Heart right ventricle (tissue), 16 donors: ENCODE measurements around the gene DCTN5. TPM values are rescaled to one million over a fixed set of nuclear protein-coding genes. Genes with fewer than 3 reads are reported as not detected.

Source experiments
- ATAC-seq, 8 donors: fragments of 200-7000 bp; cut with Tn5 transposase; one replicate each; pipeline ENCODE4 v1.9.1; 2020; ENCODE audit warnings: mild to moderate bottlenecking in 8 of 8, moderate library complexity in 8 of 8, moderate number of reproducible peaks in 1 of 8
- DNase-seq, 2 donors: peaks; one replicate each; pipeline ENCODE4 v3.0.0-alpha.2; 2020
- H3K27ac ChIP-seq, 10 donors: fragments of 200-600 bp; sonication (generic) in 2 of 10; one replicate each; pipeline versions ENCODE4 v1.5.0 to v1.8.0; 2020 to 2022; ENCODE audit warnings: mild to moderate bottlenecking in 3 of 10
- H3K27me3 ChIP-seq, 7 donors: fragments of 200-600 bp; one replicate each; pipeline ENCODE4 v1.8.0; 2021 to 2022; ENCODE audit warnings: mild to moderate bottlenecking in 2 of 7
- H3K36me3 ChIP-seq, 9 donors: fragments of 200-600 bp; sonication (generic) in 1 of 9; one replicate each; pipeline versions ENCODE4 v1.5.0 to v1.8.0; 2020 to 2022; ENCODE audit warnings: mild to moderate bottlenecking in 2 of 9
- H3K4me1 ChIP-seq, 9 donors: fragments of 200-600 bp; sonication (generic) in 1 of 9; one replicate each; pipeline versions ENCODE4 v1.5.0 to v1.8.0; 2020 to 2022; ENCODE audit warnings: mild to moderate bottlenecking in 4 of 9
- H3K4me3 ChIP-seq, 10 donors: fragments of 200-600 bp; sonication (generic) in 2 of 10; one replicate each; pipeline versions ENCODE4 v1.5.0 to v1.8.0; 2020 to 2022; ENCODE audit warnings: mild to moderate bottlenecking in 7 of 10, moderate library complexity in 2 of 10
- H3K9me3 ChIP-seq, 11 donors: fragments of 200-600 bp in 10 of 11; sonication (generic) in 2 of 11; one replicate each; pipeline versions ENCODE4 v1.5.0 to v1.8.0; 2013 to 2022; ENCODE audit warnings: mild to moderate bottlenecking in 2 of 11, control low read depth in 1 of 11, moderate library complexity in 1 of 11
- WGBS, 2 donors: extraction: QIAGEN DNeasy Blood & Tissue Kit; methylation state at CpG; one replicate each; pipeline ENCODE4 v1.1.7; 2013; ENCODE audit warnings: inconsistent platforms in 1 of 2; 5-methylcytosine and 5-hydroxymethylcytosine counted together
- intact Hi-C, 10 donors: fragments of 100-400 bp; cut with DNase I; formaldehyde crosslinking; loops; one replicate each; pipeline versions ENCODE4 v1.11.1 to v1.14.2; 2022
- polyA plus RNA-seq, 2 donors: library from polyadenylated mRNA; stranded (reverse); fragments of 200-250 nt; gene quantifications; one replicate each; pipeline ENCODE4 v1.2.3, GENCODE V29; 2013
- total RNA-seq, 10 donors: library from RNA; stranded (reverse); fragmentation: NEBNext Ultra II Directional in 3 of 10; extraction: Animal tissue kit (Norgen Biotek cat#: 25700) in 3 of 10; gene quantifications; one replicate each; pipeline versions ENCODE4 v1.2.1 to v1.2.4, GENCODE V29; 2021 to 2023
- TF ChIP-seq, protein P1 (sequence below), 9 donors: fragments of 200-600 bp; sonication (generic) in 2 of 9; IDR thresholded peaks; one replicate each; pipeline versions ENCODE4 v1.5.0 to v1.8.0; 2021 to 2022; ENCODE audit warnings: antibody characterized with exemption in 9 of 9, mild to moderate bottlenecking in 5 of 9, moderate library complexity in 1 of 9
- donor health status: Arrhythmogenic right ventricular cardiomyopathy.
- donor health status: ischemic (EF 13 %, LVEDD 7.1; RV severe dilation, severe dysfunction).
- donor health status: healthy with polysubstance abuse.
- donor health status: DM: no; HTN: yes; CAD: no.
- donor health status: DM: no; HTN: no; CAD: no.
- donor health status: ischemic (EF 25% LVEDD 6.9; RV normal size, moderate dysfunction).
- donor health status: ischemic (EF 25% LVEDD 5.7; RV mildly dilated, moderate dysfunction).
- donor health status: healthy.
- donor health status: DM: yes; HTN: yes; CAD: no.
- donor health status: Ischemic cardiomyopathy.
- donor health status: ischemic (EF 35%, LVEDD 5.7; RV mildly dilated, moderate dysfunction).
- donor health status: nonischemic (EF 11% LVEDD 7.7; RV severe dilation, severe dysfunction).
- donor health status: DM: yes; HTN: yes; CAD: no.
- donor health status: PGD.
- donor health status: ischemic (EF 29% LVEDD 5.4; RV normal size, mild dysfunction).
- donor health status: nonischemic (EF 23%, LVEDD 6.1; RV moderate dilation, normal function).

DCTN5 gene
- total and polyA plus RNA-seq, 12 donors = 5.9 to 50.4 (median 40.7) TPM

DNA sequence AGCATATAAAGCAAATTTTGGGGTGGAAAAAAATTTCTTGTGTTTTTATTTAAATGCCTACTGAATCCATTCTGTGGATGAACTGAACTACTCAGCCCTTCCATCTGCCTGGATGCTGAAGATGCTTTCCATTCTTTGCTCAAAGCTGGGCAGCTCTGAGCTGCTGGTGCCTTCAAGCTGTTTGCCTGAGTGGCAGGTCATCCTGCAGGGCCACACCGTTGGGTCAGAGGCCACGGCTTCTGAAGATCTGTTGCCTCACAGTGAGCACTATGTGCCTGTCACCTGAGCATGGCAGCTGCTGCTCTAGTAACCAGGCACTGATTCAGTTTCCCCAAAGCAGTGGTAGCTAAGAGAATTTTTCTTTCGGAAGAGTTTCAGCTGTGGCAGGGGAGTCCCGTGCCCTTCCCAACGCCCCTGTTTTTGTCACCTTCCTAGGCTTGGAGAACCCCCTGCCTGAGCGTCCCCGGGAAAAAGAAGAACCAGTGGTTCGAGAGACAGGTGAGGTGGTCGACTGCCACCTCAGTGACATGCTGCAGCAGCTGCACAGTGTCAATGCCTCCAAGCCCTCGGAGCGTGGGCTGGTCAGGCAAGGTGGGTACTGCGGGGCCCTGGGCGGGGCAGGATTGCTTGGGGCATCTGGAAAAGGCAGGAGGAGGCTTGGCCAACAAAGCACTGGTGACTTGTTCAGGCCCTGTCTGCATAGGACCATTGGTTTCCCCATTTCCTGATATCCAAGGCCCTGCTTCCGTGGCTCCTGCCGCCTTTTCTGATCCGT lies 46.0 kb downstream of the DCTN5 start:
- TF ChIP-seq, protein P1, sequence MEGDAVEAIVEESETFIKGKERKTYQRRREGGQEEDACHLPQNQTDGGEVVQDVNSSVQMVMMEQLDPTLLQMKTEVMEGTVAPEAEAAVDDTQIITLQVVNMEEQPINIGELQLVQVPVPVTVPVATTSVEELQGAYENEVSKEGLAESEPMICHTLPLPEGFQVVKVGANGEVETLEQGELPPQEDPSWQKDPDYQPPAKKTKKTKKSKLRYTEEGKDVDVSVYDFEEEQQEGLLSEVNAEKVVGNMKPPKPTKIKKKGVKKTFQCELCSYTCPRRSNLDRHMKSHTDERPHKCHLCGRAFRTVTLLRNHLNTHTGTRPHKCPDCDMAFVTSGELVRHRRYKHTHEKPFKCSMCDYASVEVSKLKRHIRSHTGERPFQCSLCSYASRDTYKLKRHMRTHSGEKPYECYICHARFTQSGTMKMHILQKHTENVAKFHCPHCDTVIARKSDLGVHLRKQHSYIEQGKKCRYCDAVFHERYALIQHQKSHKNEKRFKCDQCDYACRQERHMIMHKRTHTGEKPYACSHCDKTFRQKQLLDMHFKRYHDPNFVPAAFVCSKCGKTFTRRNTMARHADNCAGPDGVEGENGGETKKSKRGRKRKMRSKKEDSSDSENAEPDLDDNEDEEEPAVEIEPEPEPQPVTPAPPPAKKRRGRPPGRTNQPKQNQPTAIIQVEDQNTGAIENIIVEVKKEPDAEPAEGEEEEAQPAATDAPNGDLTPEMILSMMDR (IDR thresholded peaks at IDR 0.05) = no peak
- Histone ChIP-seq H3K4me3 (no peak overlapping the region), H3K4me1 (peaks cover 0 to 2% (median 0%) of the 10 kb centered on the region in 9 donors), H3K27ac (no peak overlapping the region), H3K36me3 (peaks cover 0 to 88% (median 38%) of the 10 kb centered on the region in 9 donors), H3K9me3 (no peaks in the 10 kb centered on the region), H3K27me3 (no peaks in the 10 kb centered on the region)
- intact Hi-C loops = no loop called here
- 94 to 95% methylated on average over 16 of the region's 16 CpGs for WGBS, 2 donors
- ATAC-seq (no peak), DNase-seq (no peak)

DNA sequence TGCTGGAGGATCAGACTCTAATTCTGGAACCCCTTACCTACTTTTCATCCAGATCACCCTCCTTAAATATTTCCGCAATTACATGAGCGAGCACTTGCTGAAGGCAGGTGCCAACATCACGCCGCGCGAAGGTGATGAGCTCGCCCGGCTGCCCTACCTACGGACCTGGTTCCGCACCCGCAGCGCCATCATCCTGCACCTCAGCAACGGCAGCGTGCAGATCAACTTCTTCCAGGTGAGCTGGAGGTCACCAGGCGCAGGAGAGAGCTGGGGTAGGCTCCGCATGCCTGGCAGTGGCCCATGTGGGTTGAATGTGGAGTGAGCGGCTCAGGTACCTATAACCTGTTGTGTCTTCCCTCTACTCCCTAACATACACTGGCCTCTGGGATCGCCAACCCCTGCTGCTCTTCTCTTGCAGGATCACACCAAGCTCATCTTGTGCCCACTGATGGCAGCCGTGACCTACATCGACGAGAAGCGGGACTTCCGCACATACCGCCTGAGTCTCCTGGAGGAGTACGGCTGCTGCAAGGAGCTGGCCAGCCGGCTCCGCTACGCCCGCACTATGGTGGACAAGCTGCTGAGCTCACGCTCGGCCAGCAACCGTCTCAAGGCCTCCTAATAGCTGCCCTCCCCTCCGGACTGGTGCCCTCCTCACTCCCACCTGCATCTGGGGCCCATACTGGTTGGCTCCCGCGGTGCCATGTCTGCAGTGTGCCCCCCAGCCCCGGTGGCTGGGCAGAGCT lies 48.3 kb downstream of the DCTN5 start:
- Histone ChIP-seq H3K27me3 (no peaks in the 10 kb centered on the region), H3K27ac (no peak overlapping the region), H3K4me1 (peaks cover 0 to 5% (median 3%) of the 10 kb centered on the region in 9 donors), H3K36me3 (peaks cover 0 to 70% (median 31%) of the 10 kb centered on the region in 9 donors), H3K9me3 (no peaks in the 10 kb centered on the region), H3K4me3 (no peak overlapping the region)
- intact Hi-C loops = no loop called here
- DNase-seq (no peak), ATAC-seq (no peak)
- WGBS, 2 donors = 97 to 98% methylated on average over 36 of the region's 36 CpGs
- TF ChIP-seq, protein P1 (IDR thresholded peaks at IDR 0.05) = no peak

DNA sequence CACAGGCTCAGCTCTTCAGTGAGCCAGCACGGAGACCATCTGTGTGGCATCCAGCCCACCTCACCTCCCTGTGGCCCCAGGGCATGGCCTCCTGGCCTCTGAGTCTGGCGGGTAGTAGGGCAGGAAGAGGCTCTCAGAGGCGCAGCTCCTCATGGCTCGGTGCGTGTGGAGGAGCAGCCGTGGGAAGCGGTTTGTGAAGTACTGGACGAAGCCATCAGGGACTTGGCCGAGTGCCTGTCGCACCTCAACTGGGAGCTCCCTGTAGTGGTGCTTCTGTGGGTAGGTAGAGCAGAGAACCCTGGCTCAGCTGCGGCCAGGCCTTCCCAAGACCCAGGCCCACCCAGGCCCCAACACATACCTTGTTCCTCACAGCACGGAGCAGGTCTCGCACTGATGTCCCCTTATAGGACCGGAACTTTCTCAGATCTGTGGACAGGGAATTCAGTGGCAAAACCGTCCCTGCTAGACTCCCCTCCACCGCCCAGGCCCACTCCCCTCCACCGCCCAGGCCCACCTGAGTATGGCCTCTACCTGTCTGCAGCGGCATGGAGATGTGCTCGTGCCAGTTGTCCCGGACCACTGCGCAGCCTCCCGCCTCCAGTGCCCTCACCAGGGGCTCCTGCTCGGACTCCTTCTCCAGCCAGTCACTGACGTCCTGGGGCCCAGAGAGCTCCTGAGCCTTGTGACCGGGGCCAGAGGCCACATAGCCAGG lies 49.7 kb downstream of the DCTN5 start:
- Histone ChIP-seq H3K36me3 (peaks cover 0 to 58% (median 31%) of the 10 kb centered on the region in 9 donors), H3K27ac (no peak overlapping the region), H3K27me3 (no peaks in the 10 kb centered on the region), H3K9me3 (no peaks in the 10 kb centered on the region), H3K4me3 (no peak overlapping the region), H3K4me1 (peaks cover 0 to 11% (median 6%) of the 10 kb centered on the region in 9 donors)
- DNase-seq = no peak
- WGBS, 2 donors = 94 to 95% methylated on average over 25 of the region's 25 CpGs
- intact Hi-C loops = no loop called here
- TF ChIP-seq, protein P1 (IDR thresholded peaks at IDR 0.05) = no peak
- ATAC-seq = no peak

DNA sequence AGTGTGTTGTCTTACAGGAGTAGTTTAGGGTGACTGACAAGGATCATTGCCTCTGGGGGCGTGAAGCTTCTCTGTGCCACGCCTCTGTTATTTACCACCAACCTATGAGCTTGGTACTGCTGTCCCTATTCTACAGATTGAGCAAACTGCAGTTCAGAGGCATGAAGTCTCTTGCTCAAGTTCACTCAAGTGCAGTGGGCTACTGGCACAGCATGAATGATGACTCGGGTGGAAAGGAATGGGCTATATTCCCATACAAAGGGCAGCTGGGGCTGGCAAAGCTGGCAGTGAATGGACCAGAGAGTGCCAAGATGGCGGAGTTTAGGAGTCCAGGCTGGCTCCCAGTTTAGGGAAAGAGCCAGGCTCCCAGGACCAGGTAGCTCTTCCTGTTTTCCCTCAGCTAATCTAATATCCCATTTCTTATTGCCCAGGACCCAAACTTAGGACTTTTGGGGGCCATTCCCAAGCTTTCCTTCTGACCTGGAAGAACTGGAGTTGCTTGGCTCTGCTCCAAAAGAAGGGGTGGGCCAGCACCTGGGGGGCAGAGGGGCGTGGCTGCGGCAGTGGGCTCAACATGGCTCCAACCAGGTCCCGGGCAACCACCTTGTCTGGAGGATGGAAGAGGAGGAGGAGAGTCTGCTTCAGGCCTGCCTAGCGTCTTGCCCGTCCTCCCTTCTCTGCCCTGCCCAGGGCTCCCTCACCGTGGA lies 50.4 kb downstream of the DCTN5 start:
- intact Hi-C loops = no loop called here

More for the DNA sequence above, 50.4 kb downstream of the DCTN5 start:
- DNase-seq = no peak
- no peaks in the 10 kb centered on the region for H3K27me3 ChIP-seq
- H3K4me3 ChIP-seq = no peak overlapping the region
- no peaks in the 10 kb centered on the region for H3K9me3 ChIP-seq
- 93 to 95% methylated on average over 10 of the region's 10 CpGs for whole genome bisulfite sequencing, 2 donors
- ATAC-seq = no peak
- peaks cover 0 to 11% (median 6%) of the 10 kb centered on the region in 9 donors for H3K4me1 ChIP-seq
- H3K36me3 ChIP-seq = peaks cover 0 to 51% (median 31%) of the 10 kb centered on the region in 9 donors
- TF ChIP-seq, protein P1 (IDR thresholded peaks at IDR 0.05) = no peak
- no peak overlapping the region for H3K27ac ChIP-seq
